ENCODE data around the gene RNASEH2B.

The RNASEH2B gene
- 85.5 to 97.7 (median 93.2) reads per million in 4 experiments for total RNA-seq

- DNase-seq, result peak; percentile 51
Measured at GRCh38 chr13:50909605-50910484, at the start of gene RNASEH2B. Gene RNASEH2B, plus strand, starts transcription at chr13:50909791. Its CDS starts 286 bp downstream, at chr13:50910077.

GRCh38 chr13:50864492-50864891 is 45.1 kb upstream of the RNASEH2B start:
- DNase-seq, result no peak

- no peak for DNase-seq
Measured at GRCh38 chr13:50866817-50867636, 42.6 kb upstream of the RNASEH2B start.

GRCh38 chr13:50867637-50867945 is 42.0 kb upstream of the RNASEH2B start:
- DNase-seq, result no peak

GRCh38 chr13:50871405-50871804 is 38.2 kb upstream of the RNASEH2B start:
- no peak for DNase-seq

GRCh38 chr13:50873467-50873866 is 36.1 kb upstream of the RNASEH2B start:
- DNase-seq, result no peak

GRCh38 chr13:50873991-50874390 is 35.6 kb upstream of the RNASEH2B start:
- DNase-seq, result no peak

GRCh38 chr13:50882816-50883435 is 26.7 kb upstream of the RNASEH2B start:
- DNase-seq, result no peak

GRCh38 chr13:50883728-50884127 is 25.9 kb upstream of the RNASEH2B start:
- DNase-seq, result no peak

GRCh38 chr13:50884265-50884664 is 25.3 kb upstream of the RNASEH2B start:
- DNase-seq, result no peak

GRCh38 chr13:50887151-50887550 is 22.4 kb upstream of the RNASEH2B start:
- DNase-seq, result no peak

GRCh38 chr13:50888362-50888761 is 21.2 kb upstream of the RNASEH2B start:
- DNase-seq, result no peak

GRCh38 chr13:50889317-50889716 is 20.3 kb upstream of the RNASEH2B start:
- no peak for DNase-seq

GRCh38 chr13:50891206-50891605 is 18.4 kb upstream of the RNASEH2B start:
- DNase-seq, result no peak

GRCh38 chr13:50892210-50892944 is 17.2 kb upstream of the RNASEH2B start:
- DNase-seq, result no peak

- no peak for DNase-seq
Measured at GRCh38 chr13:50893211-50893852, 16.3 kb upstream of the RNASEH2B start.

GRCh38 chr13:50894012-50894411 is 15.6 kb upstream of the RNASEH2B start:
- no peak for DNase-seq

GRCh38 chr13:50894504-50894903 is 15.1 kb upstream of the RNASEH2B start:
- no peak for DNase-seq

- DNase-seq, result no peak
Measured at GRCh38 chr13:50898338-50898737, 11.3 kb upstream of the RNASEH2B start.

- DNase-seq, result no peak
Measured at GRCh38 chr13:50901701-50902100, 7.9 kb upstream of the RNASEH2B start.

- no peak for DNase-seq
Measured at GRCh38 chr13:50905256-50905655, 4.3 kb upstream of the RNASEH2B start.

- no peak for DNase-seq
Measured at GRCh38 chr13:50907781-50908180, 1.8 kb upstream of the RNASEH2B start.

All from effector CD8-positive, alpha-beta T cell (primary cell).